H1 (cell line): ENCODE data around the gene PRMT1. TPM values are rescaled to one million over a fixed set of nuclear protein-coding genes. Genes with fewer than 3 reads are reported as not detected.

Source experiments
- CTCF ChIA-PET: fragments of 300-600 bp; sonication (Branson Sonifier 250); formaldehyde crosslinking; loops from one replicate; lab custom pipeline; 2021; ENCODE audit not compliant: partially characterized antibody; lab: Charles Lee
- POLR2A ChIA-PET: fragments of 300-600 bp; sonication (Branson Sonifier 250); formaldehyde crosslinking; loops from one replicate; lab custom pipeline; 2021; ENCODE audit warnings: inconsistent platforms; ENCODE audit not compliant: partially characterized antibody; lab: Charles Lee
- DNase-seq, 2 experiments: peaks; one replicate each; pipeline versions ENCODE4 v3.0.0 to v3.0.0-alpha.2; 2010 to 2022; ENCODE audit warnings: low spot score in 2 of 2, low read depth in 1 of 2, mixed read lengths in 1 of 2
- FAIRE-seq: peaks from 2 replicates; lab custom pipeline; 2011; peaks lifted over from hg19 to GRCh38; lab: Jason Lieb, UNC
- H2AFZ ChIP-seq: 2 replicates; pipeline ENCODE4 v1.8.1; 2012; ENCODE audit warnings: low read length, inconsistent platforms
- H2AK5ac ChIP-seq: 2 replicates; pipeline ENCODE4 v1.6.1; 2013; ENCODE audit warnings: low read depth, low read length
- H2BK120ac ChIP-seq: replicated peaks from 2 replicates; pipeline ENCODE3; 2013; ENCODE audit warnings: low read depth, low read length, inconsistent platforms
- H2BK12ac ChIP-seq: 2 replicates; pipeline ENCODE4 v1.6.1; 2013; ENCODE audit warnings: low read depth, low read length
- H2BK15ac ChIP-seq: 2 replicates; pipeline ENCODE4 v1.6.1; 2013; ENCODE audit warnings: low read length
- H2BK20ac ChIP-seq: 2 replicates; pipeline ENCODE4 v1.6.1; 2013; ENCODE audit warnings: low read length
- H2BK5ac ChIP-seq: 2 replicates; pipeline ENCODE4 v1.6.1; 2013; ENCODE audit warnings: low read depth, low read length
- H3K14ac ChIP-seq: 2 replicates; pipeline ENCODE4 v1.6.1; 2013; ENCODE audit warnings: inconsistent platforms; ENCODE audit not compliant: insufficient read length
- H3K18ac ChIP-seq: 2 replicates; pipeline ENCODE4 v1.6.1; 2013; ENCODE audit warnings: low read length; ENCODE audit errors: extremely low read depth
- H3K23ac ChIP-seq: 2 replicates; pipeline ENCODE4 v1.6.1; 2013; ENCODE audit warnings: inconsistent platforms; ENCODE audit not compliant: insufficient read length
- H3K23me2 ChIP-seq: 2 replicates; pipeline ENCODE4 v1.6.1; 2013; ENCODE audit warnings: low read depth, low read length
- H3K27ac ChIP-seq: 2 replicates; pipeline ENCODE4 v1.6.1; 2011; ENCODE audit warnings: low read depth, low read length, inconsistent platforms
- H3K27me3 ChIP-seq, 4 experiments: replicated peaks in 1 of 4; 1 replicate in 1 of 4; 2 replicates in 3 of 4; pipeline versions ENCODE4 v1.6.1 to v1.8.1; 2011 to 2013; ENCODE audit warnings: low read length in 3 of 4, mild to moderate bottlenecking in 3 of 4, inconsistent platforms in 2 of 4, mixed read lengths in 2 of 4, moderate library complexity in 1 of 4; ENCODE audit not compliant: control insufficient read depth in 3 of 4, insufficient read depth in 3 of 4; ENCODE audit errors: extremely low read depth in 1 of 4
- H3K36me3 ChIP-seq, 4 experiments: 2 replicates each; pipeline versions ENCODE4 v1.6.1 to v1.8.1; 2011 to 2013; ENCODE audit warnings: mild to moderate bottlenecking in 4 of 4, low read length in 3 of 4, moderate library complexity in 2 of 4, control low read depth in 1 of 4, inconsistent platforms in 1 of 4; ENCODE audit not compliant: insufficient read depth in 4 of 4, control insufficient read depth in 2 of 4
- H3K4ac ChIP-seq: replicated peaks from 2 replicates; pipeline ENCODE3; 2013; ENCODE audit warnings: low read length, low read depth, mixed read lengths, inconsistent platforms; ENCODE audit not compliant: insufficient read length
- H3K4me1 ChIP-seq, 4 experiments: replicated peaks in 1 of 4; 1 replicate in 1 of 4; 2 replicates in 3 of 4; pipeline versions ENCODE4 v1.6.1 to v1.8.1; 2011 to 2013; ENCODE audit warnings: low read length in 3 of 4, inconsistent platforms in 2 of 4, mixed read lengths in 1 of 4; ENCODE audit not compliant: insufficient read depth in 4 of 4, control insufficient read depth in 3 of 4
- H3K4me2 ChIP-seq, 2 experiments: 2 replicates each; pipeline versions ENCODE4 v1.6.1 to v1.8.1; 2011 to 2013; ENCODE audit warnings: low read depth in 2 of 2, low read length in 2 of 2, control low read depth in 1 of 2, inconsistent platforms in 1 of 2, mild to moderate bottlenecking in 1 of 2; ENCODE audit not compliant: insufficient read depth in 1 of 2
- H3K4me3 ChIP-seq, 4 experiments: fragments of 200-600, 300-600 bp in 1 of 4; sonication (generic), shearing (Covaris generic), sonication (Bioruptor Twin) in 1 of 4; 2 replicates each; pipeline versions ENCODE4 v1.5.1 to v1.8.1; 2011 to 2016; ENCODE audit warnings: low read length in 4 of 4, low read depth in 3 of 4, control low read depth in 2 of 4, inconsistent platforms in 2 of 4, mild to moderate bottlenecking in 2 of 4, mixed read lengths in 1 of 4, moderate library complexity in 1 of 4; ENCODE audit not compliant: insufficient read depth in 2 of 4; ENCODE audit errors: extremely low read depth in 1 of 4
- H3K56ac ChIP-seq: replicated peaks from 2 replicates; pipeline ENCODE3; 2013; ENCODE audit warnings: low read depth, mild to moderate bottlenecking, mixed read lengths, low read length, inconsistent platforms; ENCODE audit not compliant: insufficient read length
- H3K79me1 ChIP-seq: 2 replicates; pipeline ENCODE4 v1.6.1; 2013; ENCODE audit warnings: low read depth, low read length, control low read depth
- H3K79me2 ChIP-seq, 2 experiments: 2 replicates each; pipeline versions ENCODE4 v1.6.1 to v1.8.1; 2012 to 2013; ENCODE audit warnings: low read length in 2 of 2, mild to moderate bottlenecking in 2 of 2, inconsistent platforms in 1 of 2; ENCODE audit not compliant: insufficient read depth in 2 of 2, control insufficient read depth in 1 of 2
- H3K9ac ChIP-seq, 4 experiments: replicated peaks in 1 of 4; 1 replicate in 1 of 4; 2 replicates in 3 of 4; pipeline versions ENCODE4 v1.6.1 to v1.8.1; 2011 to 2013; ENCODE audit warnings: low read depth in 3 of 4, low read length in 3 of 4, control low read depth in 2 of 4, mild to moderate bottlenecking in 2 of 4, moderate library complexity in 2 of 4, inconsistent platforms in 1 of 4; ENCODE audit errors: extremely low read depth in 1 of 4
- H3K9me3 ChIP-seq, 2 experiments: 2 replicates each; pipeline versions ENCODE4 v1.6.1 to v1.8.1; 2012 to 2013; ENCODE audit warnings: mild to moderate bottlenecking in 2 of 2, moderate library complexity in 2 of 2, control low read depth in 1 of 2, inconsistent platforms in 1 of 2, low read depth in 1 of 2, low read length in 1 of 2, mixed read lengths in 1 of 2; ENCODE audit not compliant: insufficient read depth in 2 of 2
- H4K20me1 ChIP-seq, 2 experiments: replicated peaks in 1 of 2; 2 replicates each; pipeline versions ENCODE3 to v1.8.1; 2011 to 2013; ENCODE audit warnings: inconsistent platforms in 2 of 2, low read length in 2 of 2, mild to moderate bottlenecking in 1 of 2; ENCODE audit not compliant: insufficient read depth in 2 of 2, control insufficient read depth in 1 of 2
- H4K5ac ChIP-seq: 2 replicates; pipeline ENCODE4 v1.6.1; 2013; ENCODE audit warnings: low read length, low read depth, mixed read lengths, inconsistent platforms; ENCODE audit not compliant: insufficient read length
- H4K8ac ChIP-seq: 2 replicates; pipeline ENCODE4 v1.8.0; 2013; ENCODE audit warnings: mild to moderate bottlenecking, moderate library complexity, low read length, inconsistent platforms; ENCODE audit not compliant: insufficient read depth; ENCODE audit errors: extremely low read depth
- H4K91ac ChIP-seq: replicated peaks from 2 replicates; pipeline ENCODE3; 2013; ENCODE audit warnings: low read length, mixed read lengths, inconsistent platforms; ENCODE audit not compliant: insufficient read length
- GABPA ChIP-seq: IDR thresholded peaks from 2 replicates; pipeline ENCODE4 v1.6.1; 2011; ENCODE audit warnings: mild to moderate bottlenecking, low read length, moderate library complexity, borderline replicate concordance; ENCODE audit not compliant: insufficient read depth
- POLR2A ChIP-seq, 2 experiments: IDR thresholded peaks; 1 replicate in 1 of 2; 2 replicates in 1 of 2; pipeline ENCODE4 v1.6.1; 2011; ENCODE audit warnings: low read depth in 2 of 2, low read length in 2 of 2, mild to moderate bottlenecking in 2 of 2; ENCODE audit errors: control extremely low read depth in 1 of 2
- WGBS, 2 experiments: shearing (Covaris generic) in 1 of 2; methylation state at CpG; one replicate each; pipeline versions ENCODE4 v1.1.6 to v1.1.7; 2013 to 2015; ENCODE audit warnings: low lambda C conversion rate in 2 of 2, mixed read lengths in 2 of 2, inconsistent platforms in 1 of 2, low coverage in 1 of 2, missing lambda C conversion rate in 1 of 2; ENCODE audit not compliant: insufficient replicate concordance in 2 of 2, insufficient coverage in 1 of 2, insufficient read length in 1 of 2; ENCODE audit errors: extremely low coverage in 1 of 2, missing lambda C conversion rate in 1 of 2; 5-methylcytosine and 5-hydroxymethylcytosine counted together
- polyA plus RNA-seq, 7 experiments: library from polyadenylated mRNA; depleted of rRNA in 3 of 7; stranded (reverse) in 5 of 7; unstranded in 2 of 7; fragments of >200 nt in 5 of 7; fragments of 200-250 nt in 2 of 7; gene quantifications; 1 replicate in 5 of 7; 2 replicates in 1 of 7; 4 replicates in 1 of 7; pipeline versions ENCODE4 v1.2.1 to v1.2.3, GENCODE V29; 2011 to 2013; ENCODE audit warnings: missing spikeins in 2 of 7, mixed read lengths in 2 of 7
- total RNA-seq: library from RNA; stranded (reverse); fragmentation: NEBNext Ultra II Directional; extraction: Animal tissue kit (Norgen Biotek cat#: 25700); gene quantifications from 2 replicates; pipeline ENCODE4 v1.2.1, GENCODE V29; 2021

The PRMT1 gene
- total and polyA plus RNA-seq, 2 of the 8 experiments (the other 6 are each of a cell fraction or from before 2014, with no cell fraction given): 561 to 1,215 TPM

DNA sequence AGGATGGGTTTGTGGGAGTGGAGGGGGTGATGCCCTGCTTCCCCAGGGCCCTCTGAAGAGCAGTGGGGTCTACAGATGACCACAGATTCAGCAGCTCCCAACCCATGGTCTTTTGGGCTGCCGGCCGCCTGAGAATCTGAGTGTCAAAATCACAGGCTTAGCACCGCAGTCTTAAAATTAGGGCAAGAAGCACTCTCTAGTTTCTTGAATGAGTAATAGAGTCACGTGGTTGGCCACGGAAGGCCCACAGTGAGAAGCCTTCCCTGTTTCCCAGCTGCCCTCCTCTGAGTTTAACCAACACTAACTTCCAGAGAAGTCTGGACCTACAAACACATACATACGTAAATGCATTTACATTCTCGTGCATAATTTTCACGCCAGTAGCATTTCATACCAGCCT, 5.2 kb downstream of the PRMT1 start:
- Histone ChIP-seq H2AFZ (no peak overlapping the region), H3K4me2 (no peak overlapping the region), H3K4me3 (no peak overlapping the region), H3K79me1 (peaks cover 16% of the 10 kb centered on the region), H3K36me3 (peaks cover 26 to 53% (median 42%) of the 10 kb centered on the region in 4 experiments), H4K8ac (peak overlapping the region; percentile 69; the same call in 1 of the 2 replicates), H2BK20ac (no peak overlapping the region), H3K18ac (no peak overlapping the region), H3K56ac (no peak overlapping the region), H4K91ac (no peak overlapping the region), H4K5ac (no peak overlapping the region), H3K27me3 (no peaks in the 10 kb centered on the region), H2BK15ac (no peak overlapping the region), H2AK5ac (no peak overlapping the region), H2BK5ac (no peak overlapping the region), H2BK120ac (no peak overlapping the region), H3K4ac (no peak overlapping the region), H3K23me2 (peaks cover 4% of the 10 kb centered on the region), H3K27ac (no peak overlapping the region), H3K4me1 (peaks cover 2 to 17% (median 12%) of the 10 kb centered on the region in 4 experiments), H2BK12ac (no peak overlapping the region), H3K79me2 (peaks cover 17 to 54% of the 10 kb centered on the region in 2 experiments), H3K9ac (no peak overlapping the region), H3K9me3 (no peaks in the 10 kb centered on the region), H4K20me1 (peaks cover 37 to 54% of the 10 kb centered on the region in 2 experiments), H3K14ac (no peak overlapping the region), H3K23ac (no peak overlapping the region)
- FAIRE-seq (no peak), DNase-seq (no peak)
- ChIA-PET CTCF (interaction anchor here (1.4 kb wide), 2 partner anchors 17 to 176 kb away, joined by 3 read pairs; partner anchors contain the start of genes BCL2L12 and IRF3), POLR2A (interaction anchor here (0.6 to 8.3 kb wide), 7 partner anchors 8 to 1278 kb away, joined by 3 to 168 read pairs (median 3); partner anchors contain the start of genes ADM5 and CPT1C)
- WGBS, 2 experiments: 97% methylated on average over 8 of the region's 8 CpGs; no CpG with 5 or more reads in 1 of the 2 experiments
- TF ChIP-seq GABPA (no peak), POLR2A (IDR thresholded peaks at IDR 0.05; ENCODE audit: control extremely low read depth in 1 of 2, low read depth in 2 of 2, low read length in 2 of 2) (peak in 1 of 2 experiments; percentile 42; a peak in 1 of 3 replicates)
